Measurements from ENCODE around the gene ITGBL1. TPM values are rescaled to one million over a fixed set of nuclear protein-coding genes. Genes with fewer than 3 reads are reported as not detected.

The ITGBL1 gene
- total and polyA plus RNA-seq, 2 donors (not counting 1 experiment from before 2014, with no cell fraction given), result not detected

DNA sequence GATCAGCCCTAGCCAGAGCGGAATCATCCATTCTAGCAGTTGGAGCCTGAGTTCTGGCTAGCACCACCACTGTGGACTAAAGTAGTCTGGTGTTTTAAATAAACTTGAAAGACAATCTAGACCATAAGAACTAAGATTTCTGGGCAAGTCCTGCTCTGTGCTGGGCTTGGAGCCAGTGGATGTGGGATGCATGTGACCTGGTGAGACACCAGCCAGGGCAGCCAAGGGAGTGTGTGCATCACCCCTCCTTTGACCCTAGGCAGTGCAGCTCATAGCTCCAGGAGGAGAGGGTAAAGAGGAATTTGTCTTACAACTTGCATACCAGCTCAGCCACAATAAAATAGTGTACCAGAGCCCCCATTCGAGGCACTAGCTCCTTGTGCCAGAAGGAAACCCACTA, 21.0 kb downstream of the ITGBL1 start:
- H2AFZ ChIP-seq (ENCODE audit: insufficient read depth, low read depth, low read length, poor library complexity, severe bottlenecking), result no peak overlapping the region
- TF ChIP-seq EZH2 (IDR thresholded peaks at IDR 0.05; ENCODE audit: borderline replicate concordance, insufficient read depth, low read depth, low read length, poor library complexity, severe bottlenecking), result no peak
- TF ChIP-seq, protein P1, sequence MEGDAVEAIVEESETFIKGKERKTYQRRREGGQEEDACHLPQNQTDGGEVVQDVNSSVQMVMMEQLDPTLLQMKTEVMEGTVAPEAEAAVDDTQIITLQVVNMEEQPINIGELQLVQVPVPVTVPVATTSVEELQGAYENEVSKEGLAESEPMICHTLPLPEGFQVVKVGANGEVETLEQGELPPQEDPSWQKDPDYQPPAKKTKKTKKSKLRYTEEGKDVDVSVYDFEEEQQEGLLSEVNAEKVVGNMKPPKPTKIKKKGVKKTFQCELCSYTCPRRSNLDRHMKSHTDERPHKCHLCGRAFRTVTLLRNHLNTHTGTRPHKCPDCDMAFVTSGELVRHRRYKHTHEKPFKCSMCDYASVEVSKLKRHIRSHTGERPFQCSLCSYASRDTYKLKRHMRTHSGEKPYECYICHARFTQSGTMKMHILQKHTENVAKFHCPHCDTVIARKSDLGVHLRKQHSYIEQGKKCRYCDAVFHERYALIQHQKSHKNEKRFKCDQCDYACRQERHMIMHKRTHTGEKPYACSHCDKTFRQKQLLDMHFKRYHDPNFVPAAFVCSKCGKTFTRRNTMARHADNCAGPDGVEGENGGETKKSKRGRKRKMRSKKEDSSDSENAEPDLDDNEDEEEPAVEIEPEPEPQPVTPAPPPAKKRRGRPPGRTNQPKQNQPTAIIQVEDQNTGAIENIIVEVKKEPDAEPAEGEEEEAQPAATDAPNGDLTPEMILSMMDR (IDR thresholded peaks at IDR 0.05), result no peak
- intact Hi-C loops (cut with micrococcal nuclease), result no loop called here
- no peak overlapping the region for H3K4me2 ChIP-seq (replicated peaks; ENCODE audit: low read depth, low read length, poor library complexity, severe bottlenecking)
- DNase-seq, result no peak
- H3K36me3 ChIP-seq (replicated peaks in 1 of 2; ENCODE audit: control extremely low read depth in 1 of 2, control insufficient read depth in 1 of 2, extremely low read depth in 1 of 2, insufficient read depth in 2 of 2, low read length in 1 of 2), result no peaks in the 10 kb centered on the region
- no peak for ATAC-seq (ENCODE audit: low read depth)
- ChIA-PET CTCF (no interaction called here), POLR2A (no interaction called here)
- Mint-ChIP-seq H3K4me1 (no peaks in the 10 kb centered on the region), H3K27me3 (no peaks in the 10 kb centered on the region), H3K27ac (no peak overlapping the region), H3K4me3 (no peak overlapping the region), H3K9me3 (ENCODE audit: insufficient read depth) (no peaks in the 10 kb centered on the region)
- H3K9ac ChIP-seq (ENCODE audit: low read length), result no peak overlapping the region
- 100% methylated on average over 1 of the region's 2 CpGs for WGBS (ENCODE audit: insufficient coverage)
- no peaks in the 10 kb centered on the region for H3K79me2 ChIP-seq (ENCODE audit: control insufficient read depth, insufficient read depth, low read length)
- H3K27me3 ChIP-seq (replicated peaks in 1 of 4; ENCODE audit: control extremely low read depth in 1 of 4, control insufficient read depth in 3 of 4, insufficient read depth in 4 of 4, low read length in 3 of 4), result no peaks in the 10 kb centered on the region
- peaks cover 0 to 3% (median 0%) of the 10 kb centered on the region in 3 donors for H3K9me3 ChIP-seq (ENCODE audit: control extremely low read depth in 1 of 3, control insufficient read depth in 2 of 3, insufficient read depth in 1 of 3, low read length in 2 of 3)
- H3K27ac ChIP-seq (ENCODE audit: low read length in 2 of 2), result no peak overlapping the region
- no peaks in the 10 kb centered on the region for H4K20me1 ChIP-seq (ENCODE audit: control insufficient read depth, insufficient read depth, low read length, poor library complexity, severe bottlenecking)
- no peak overlapping the region for H3K4me3 ChIP-seq (ENCODE audit: control extremely low read depth in 1 of 5, extremely low read depth in 1 of 5, insufficient read depth in 1 of 5, low read depth in 2 of 5, low read length in 4 of 5)
- no peaks in the 10 kb centered on the region for H3K4me1 ChIP-seq (ENCODE audit: control insufficient read depth in 2 of 2, insufficient read depth in 2 of 2, low read length in 2 of 2)

DNA sequence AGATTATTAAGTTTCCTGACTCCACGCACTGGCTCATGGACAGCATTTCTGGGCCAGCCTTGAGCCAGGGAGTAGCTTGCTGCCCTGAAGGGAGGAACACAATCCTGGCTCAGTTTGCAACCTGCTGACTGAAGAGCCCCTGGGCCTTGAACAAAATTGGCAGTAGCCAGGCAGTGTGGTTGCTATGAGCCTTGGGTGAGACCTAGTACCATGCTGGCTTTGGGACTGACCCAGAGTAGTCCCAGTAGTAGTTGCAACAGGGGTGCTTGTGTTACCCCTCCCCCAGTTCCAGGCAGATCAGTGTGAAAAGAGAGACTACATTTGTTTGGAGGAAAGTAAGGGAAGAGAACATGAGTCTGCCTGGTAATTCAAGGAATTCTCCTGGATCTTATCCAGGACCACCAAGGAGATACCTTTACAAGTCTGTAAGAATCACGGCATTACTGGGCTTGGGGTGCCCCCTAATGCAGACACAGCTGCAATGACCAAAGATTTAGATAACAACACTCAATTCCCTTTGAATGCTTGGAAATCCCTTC, 22.0 kb downstream of the ITGBL1 start:
- no peaks in the 10 kb centered on the region for H3K27me3 Mint-ChIP-seq
- no peak for ATAC-seq (ENCODE audit: low read depth)

More for the DNA sequence above, 22.0 kb downstream of the ITGBL1 start:
- Mint-ChIP-seq H3K27ac (no peak overlapping the region), H3K9me3 (ENCODE audit: insufficient read depth) (no peaks in the 10 kb centered on the region), H3K4me1 (no peaks in the 10 kb centered on the region), H3K4me3 (no peak overlapping the region)
- CTCF ChIA-PET, result no interaction called here
- Histone ChIP-seq H3K4me2 (replicated peaks; ENCODE audit: low read depth, low read length, poor library complexity, severe bottlenecking) (no peak overlapping the region), H3K79me2 (ENCODE audit: control insufficient read depth, insufficient read depth, low read length) (no peaks in the 10 kb centered on the region), H4K20me1 (ENCODE audit: control insufficient read depth, insufficient read depth, low read length, poor library complexity, severe bottlenecking) (no peaks in the 10 kb centered on the region), H3K4me1 (ENCODE audit: control insufficient read depth in 2 of 2, insufficient read depth in 2 of 2, low read length in 2 of 2) (no peaks in the 10 kb centered on the region), H3K27ac (ENCODE audit: low read length in 2 of 2) (no peak overlapping the region), H2AFZ (ENCODE audit: insufficient read depth, low read depth, low read length, poor library complexity, severe bottlenecking) (no peak overlapping the region), H3K27me3 (replicated peaks in 1 of 4; ENCODE audit: control extremely low read depth in 1 of 4, control insufficient read depth in 3 of 4, insufficient read depth in 4 of 4, low read length in 3 of 4) (no peaks in the 10 kb centered on the region), H3K36me3 (replicated peaks in 1 of 2; ENCODE audit: control extremely low read depth in 1 of 2, control insufficient read depth in 1 of 2, extremely low read depth in 1 of 2, insufficient read depth in 2 of 2, low read length in 1 of 2) (no peaks in the 10 kb centered on the region), H3K9ac (ENCODE audit: low read length) (no peak overlapping the region), H3K9me3 (ENCODE audit: control extremely low read depth in 1 of 3, control insufficient read depth in 2 of 3, insufficient read depth in 1 of 3, low read length in 2 of 3) (peaks cover 0 to 3% (median 0%) of the 10 kb centered on the region in 3 donors), H3K4me3 (ENCODE audit: control extremely low read depth in 1 of 5, extremely low read depth in 1 of 5, insufficient read depth in 1 of 5, low read depth in 2 of 5, low read length in 4 of 5) (no peak overlapping the region)
- intact Hi-C loops (cut with micrococcal nuclease), result no loop called here
- TF ChIP-seq, protein P1 (IDR thresholded peaks at IDR 0.05), result no peak
- no peak for TF ChIP-seq EZH2 (IDR thresholded peaks at IDR 0.05; ENCODE audit: borderline replicate concordance, insufficient read depth, low read depth, low read length, poor library complexity, severe bottlenecking)
- DNase-seq, result no peak
- 79% methylated on average over 2 of the region's 2 CpGs for WGBS (ENCODE audit: insufficient coverage)
- POLR2A ChIA-PET, result no interaction called here

Data from B cell (primary cell).